Measurements from ENCODE around the gene CXXC5.

GRCh38 chr5:139642213-139642612, 5.9 kb upstream of the CXXC5 start:
- TF ChIP-seq CTCF (IDR thresholded peaks at IDR 0.05) = no peak
- TF ChIP-seq ZFX (IDR thresholded peaks at IDR 0.05; ENCODE audit: borderline replicate concordance) = no peak
